Natural killer cell (primary cell): ENCODE data around the gene ASGR2. TPM values are rescaled to one million over a fixed set of nuclear protein-coding genes. Genes with fewer than 3 reads are reported as not detected.
"Not testable (repeated sequence)": the region's sequence is repeated elsewhere in the genome, so short reads cannot be mapped to it uniquely, and the experiment has no call there.

Source experiments
- ATAC-seq, 3 donors: fragments of 150-1000 bp in 2 of 3; fragments of 200-7000 bp in 1 of 3; cut with Tn5 transposase; 1 replicate in 1 of 3; 2 replicates in 2 of 3; pipeline ENCODE4 v1.10.0; 2021; ENCODE audit warnings: mild to moderate bottlenecking in 2 of 3, moderate library complexity in 2 of 3
- DNase-seq, 2 donors: peaks; one replicate each; pipeline versions ENCODE4 v3.0.0 to v3.0.0-alpha.2; 2013 to 2021; ENCODE audit warnings: mixed read lengths in 1 of 2
- H3K27ac ChIP-seq: one replicate; pipeline ENCODE4 v1.5.1; 2013; ENCODE audit warnings: mild to moderate bottlenecking, low read length
- H3K27me3 ChIP-seq: one replicate; pipeline ENCODE4 v1.6.1; 2013; ENCODE audit warnings: low read length; ENCODE audit not compliant: control insufficient read depth, insufficient read depth
- H3K36me3 ChIP-seq: one replicate; pipeline ENCODE4 v1.6.1; 2013; ENCODE audit warnings: low read length; ENCODE audit not compliant: control insufficient read depth, insufficient read depth
- H3K4me1 ChIP-seq: one replicate; pipeline ENCODE4 v1.6.1; 2013; ENCODE audit warnings: low read length; ENCODE audit not compliant: control insufficient read depth, insufficient read depth
- H3K4me3 ChIP-seq: one replicate; pipeline ENCODE4 v1.5.1; 2013; ENCODE audit warnings: low read length
- H3K9me3 ChIP-seq: one replicate; pipeline ENCODE4 v1.6.1; 2013; ENCODE audit warnings: low read length; ENCODE audit not compliant: control insufficient read depth, insufficient read depth
- H3K27ac Mint-ChIP-seq, 2 donors: one replicate each; pipeline ENCODE4 v1.8.0; 2022; ENCODE audit warnings: mild to moderate bottlenecking in 2 of 2, mixed read lengths in 2 of 2, moderate library complexity in 1 of 2
- H3K27me3 Mint-ChIP-seq, 2 donors: one replicate each; pipeline ENCODE4 v1.8.0; 2022; ENCODE audit warnings: low read depth in 2 of 2, mixed read lengths in 2 of 2
- H3K36me3 Mint-ChIP-seq: one replicate; pipeline ENCODE4 v1.8.0; 2022; ENCODE audit warnings: mixed read lengths
- H3K4me1 Mint-ChIP-seq, 2 donors: one replicate each; pipeline ENCODE4 v1.8.0; 2022; ENCODE audit warnings: mixed read lengths in 2 of 2
- H3K4me3 Mint-ChIP-seq: one replicate; pipeline ENCODE4 v1.8.0; 2022; ENCODE audit warnings: mild to moderate bottlenecking, moderate library complexity, mixed read lengths
- H3K9me3 Mint-ChIP-seq, 2 donors: one replicate each; pipeline ENCODE4 v1.8.0; 2022; ENCODE audit warnings: mixed read lengths in 2 of 2
- CTCF ChIP-seq: fragments of 200-600 bp; IDR thresholded peaks from one replicate; pipeline ENCODE4 v1.8.0; 2022; ENCODE audit warnings: antibody characterized with exemption
- whole genome bisulfite sequencing: methylation state at CpG from one replicate; pipeline ENCODE4 v1.1.7; 2013; ENCODE audit warnings: missing lambda C conversion rate; ENCODE audit not compliant: insufficient coverage; 5-methylcytosine and 5-hydroxymethylcytosine counted together
- intact Hi-C: fragments of 100-400 bp; cut with micrococcal nuclease; formaldehyde crosslinking; loops from one replicate; pipeline ENCODE4 v1.14.2; 2022
- total RNA-seq, 4 donors: library from RNA; stranded (reverse); fragments of 120-200 nt in 1 of 4; gene quantifications; one replicate each; pipeline versions ENCODE4 v1.2.3 to v1.2.4, GENCODE V29; 2013 to 2022

ASGR2 gene
- total RNA-seq, 3 donors from 2014 or later (not counting 1 experiment from before 2014, with no cell fraction given): 0.88 to 2.3 TPM; not detected in 1

GRCh38 chr17:7129311-7129710, 14.7 kb upstream of the ASGR2 start:
- no peak overlapping the region for H3K27ac Mint-ChIP-seq
- H3K9me3 Mint-ChIP-seq: no peaks in the 10 kb centered on the region
- 98% methylated on average over 8 of the region's 8 CpGs for WGBS

GRCh38 chr17:7128160-7128559, 13.5 kb upstream of the ASGR2 start:
- Histone ChIP-seq H3K4me3 (no peak overlapping the region), H3K9me3 (no peaks in the 10 kb centered on the region), H3K27ac (no peak overlapping the region), H3K27me3 (no peaks in the 10 kb centered on the region), H3K36me3 (no peaks in the 10 kb centered on the region), H3K4me1 (peaks cover 26% of the 10 kb centered on the region)
- Mint-ChIP-seq H3K4me3 (no peak overlapping the region), H3K9me3 (no peaks in the 10 kb centered on the region), H3K4me1 (peaks cover 7 to 8% of the 10 kb centered on the region in 2 donors), H3K27me3 (peaks cover 18 to 21% of the 10 kb centered on the region in 2 donors), H3K27ac (no peak overlapping the region), H3K36me3 (no peaks in the 10 kb centered on the region)
- no peak for TF ChIP-seq CTCF
- DNase-seq: no peak
- intact Hi-C loops: no loop called here
- ATAC-seq: no peak
- 85% methylated on average over 5 of the region's 5 CpGs for WGBS

More at GRCh38 chr17:7129311-7129710, 14.7 kb upstream of the ASGR2 start:
- DNase-seq: no peak
- Histone ChIP-seq H3K27ac (no peak overlapping the region), H3K27me3 (no peaks in the 10 kb centered on the region), H3K4me3 (no peak overlapping the region), H3K4me1 (peaks cover 35% of the 10 kb centered on the region), H3K9me3 (no peaks in the 10 kb centered on the region), H3K36me3 (no peaks in the 10 kb centered on the region)
- Mint-ChIP-seq H3K4me1 (peaks cover 12 to 13% of the 10 kb centered on the region in 2 donors), H3K4me3 (no peak overlapping the region), H3K27me3 (peaks cover 19 to 26% of the 10 kb centered on the region in 2 donors), H3K36me3 (no peaks in the 10 kb centered on the region)
- ATAC-seq: no peak
- TF ChIP-seq CTCF: no peak
- intact Hi-C loops: no loop called here

GRCh38 chr17:7127501-7127900, 12.9 kb upstream of the ASGR2 start:
- H3K4me1 Mint-ChIP-seq, H3K4me3 ChIP-seq, H3K27ac Mint-ChIP-seq, H3K9me3 Mint-ChIP-seq, H3K4me3 Mint-ChIP-seq, ATAC-seq, DNase-seq, H3K36me3 Mint-ChIP-seq, H3K9me3 ChIP-seq, H3K27ac ChIP-seq, H3K36me3 ChIP-seq, H3K27me3 ChIP-seq, intact Hi-C loops: not testable (repeated sequence)
- no CpG with 5 or more reads among the region's 5 CpGs for WGBS
- H3K27me3 Mint-ChIP-seq: peaks cover 20 to 22% of the 10 kb centered on the region in 2 donors
- H3K4me1 ChIP-seq: peaks cover 23% of the 10 kb centered on the region

GRCh38 chr17:7126386-7126785, 11.8 kb upstream of the ASGR2 start:
- H3K4me3 Mint-ChIP-seq, H3K36me3 Mint-ChIP-seq, H3K36me3 ChIP-seq, ATAC-seq, H3K27me3 ChIP-seq, intact Hi-C loops, DNase-seq, H3K4me1 Mint-ChIP-seq, H3K27ac ChIP-seq, H3K9me3 ChIP-seq, H3K9me3 Mint-ChIP-seq, H3K4me3 ChIP-seq, H3K27ac Mint-ChIP-seq: not testable (repeated sequence)
- peaks cover 18 to 19% of the 10 kb centered on the region in 2 donors for H3K27me3 Mint-ChIP-seq
- H3K4me1 ChIP-seq: peaks cover 14% of the 10 kb centered on the region
- WGBS: 89% methylated on average over 12 of the region's 12 CpGs
